ENCODE data around the gene SH3BGRL2. TPM values are rescaled to one million over a fixed set of nuclear protein-coding genes. Genes with fewer than 3 reads are reported as not detected.
A peak's percentile ranks its signal among the peaks of the same experiment; 100 is the strongest.

Gene SH3BGRL2
- total RNA-seq, 1 donor from 2014 or later: 0.07 TPM

DNA sequence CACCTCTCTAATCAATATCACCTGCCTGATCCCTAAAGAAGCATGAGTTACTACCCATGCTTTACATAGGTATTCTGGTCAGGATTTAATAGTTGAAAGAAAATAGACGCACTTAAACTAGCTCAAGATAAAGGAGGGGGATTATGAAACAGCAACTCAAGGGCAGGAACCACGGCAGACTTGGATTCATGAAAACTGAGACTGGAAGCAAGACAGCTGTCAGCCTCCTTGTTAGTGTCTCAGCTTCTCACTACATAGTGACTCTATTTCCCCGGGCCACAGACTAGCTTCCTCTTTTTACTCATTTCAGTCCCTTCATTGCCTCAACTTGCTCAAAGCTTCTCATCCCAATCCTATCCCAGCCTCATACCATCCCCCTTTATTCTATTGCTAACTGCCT, 4.3 kb upstream of the SH3BGRL2 start:
- peaks cover 36% of the 10 kb centered on the region for H3K27me3 Mint-ChIP-seq
- H3K4me3 Mint-ChIP-seq: no peak overlapping the region
- no peaks in the 10 kb centered on the region for H3K9me3 Mint-ChIP-seq
- H3K27ac Mint-ChIP-seq: no peak overlapping the region
- peaks cover 5% of the 10 kb centered on the region for H3K4me1 Mint-ChIP-seq
- intact Hi-C loops (cut with micrococcal nuclease): no loop called here
- DNase-seq: no peak
- H3K36me3 Mint-ChIP-seq (ENCODE audit: low read depth): no peaks in the 10 kb centered on the region

DNA sequence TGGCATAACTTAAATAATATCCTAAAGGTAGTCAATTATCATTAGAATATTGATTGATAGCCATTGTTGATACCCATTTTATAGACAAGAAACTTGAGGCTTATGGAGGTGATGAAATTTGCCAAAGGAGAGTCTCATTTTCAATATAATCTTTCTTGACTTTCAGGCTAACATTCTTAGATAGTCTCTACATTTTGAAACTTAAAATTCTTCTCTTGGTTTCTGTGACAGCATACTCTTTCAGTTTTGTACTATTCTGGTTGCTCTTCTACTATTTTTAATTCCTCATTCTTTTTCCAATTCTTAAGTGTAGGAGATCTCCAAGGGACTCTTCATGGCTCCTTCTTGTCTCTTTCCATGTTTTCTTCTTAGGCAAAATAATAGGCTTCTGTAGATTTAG, 3.7 kb upstream of the SH3BGRL2 start:
- intact Hi-C loops (cut with micrococcal nuclease): no loop called here
- no peak for DNase-seq
- Mint-ChIP-seq H3K9me3 (no peaks in the 10 kb centered on the region), H3K4me1 (peaks cover 6% of the 10 kb centered on the region), H3K27ac (no peak overlapping the region), H3K4me3 (no peak overlapping the region), H3K36me3 (ENCODE audit: low read depth) (no peaks in the 10 kb centered on the region), H3K27me3 (peaks cover 40% of the 10 kb centered on the region)

DNA sequence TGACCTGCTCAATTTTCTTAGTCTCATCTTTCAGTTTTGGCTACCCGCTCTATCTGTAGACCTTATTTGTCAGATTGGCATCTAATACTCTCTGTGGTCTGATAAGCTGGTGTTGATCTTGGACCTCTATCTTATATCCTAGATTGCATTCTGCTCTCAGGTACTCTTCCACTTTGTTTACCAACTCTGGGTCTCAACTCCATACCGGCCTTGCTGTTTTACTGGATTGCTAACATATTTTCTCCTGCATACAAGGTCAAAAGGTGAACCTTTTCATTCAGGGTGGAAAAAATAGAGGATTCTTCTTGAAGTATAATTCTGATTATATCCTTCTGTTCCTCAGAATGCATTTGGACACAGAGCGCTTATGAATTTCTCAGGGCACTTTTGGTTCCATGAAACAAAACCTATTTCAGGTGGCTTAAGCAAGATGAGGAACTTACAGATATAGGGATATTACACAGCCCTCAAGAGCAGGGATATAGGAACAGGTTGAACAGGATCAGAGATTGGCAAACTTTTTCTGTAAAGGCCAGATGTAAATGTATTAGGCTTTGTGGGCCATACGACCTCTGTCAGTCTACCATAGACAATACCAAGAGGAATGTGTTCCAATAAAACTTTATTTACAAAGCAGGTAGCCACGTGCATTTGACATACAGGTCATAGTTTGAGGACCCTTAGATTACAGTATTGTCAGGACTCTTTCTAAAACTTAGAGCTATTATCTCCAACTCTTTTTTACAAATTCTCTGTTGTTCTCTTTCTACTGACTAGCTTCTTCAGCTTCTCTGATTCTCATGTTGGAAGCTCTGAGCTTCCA, 2.5 kb upstream of the SH3BGRL2 start:
- Mint-ChIP-seq H3K27me3 (peaks cover 50% of the 10 kb centered on the region), H3K4me1 (peaks cover 6% of the 10 kb centered on the region), H3K27ac (no peak overlapping the region), H3K9me3 (no peaks in the 10 kb centered on the region), H3K4me3 (no peak overlapping the region), H3K36me3 (ENCODE audit: low read depth) (no peaks in the 10 kb centered on the region)
- DNase-seq: no peak
- intact Hi-C loops (cut with micrococcal nuclease): no loop called here

DNA sequence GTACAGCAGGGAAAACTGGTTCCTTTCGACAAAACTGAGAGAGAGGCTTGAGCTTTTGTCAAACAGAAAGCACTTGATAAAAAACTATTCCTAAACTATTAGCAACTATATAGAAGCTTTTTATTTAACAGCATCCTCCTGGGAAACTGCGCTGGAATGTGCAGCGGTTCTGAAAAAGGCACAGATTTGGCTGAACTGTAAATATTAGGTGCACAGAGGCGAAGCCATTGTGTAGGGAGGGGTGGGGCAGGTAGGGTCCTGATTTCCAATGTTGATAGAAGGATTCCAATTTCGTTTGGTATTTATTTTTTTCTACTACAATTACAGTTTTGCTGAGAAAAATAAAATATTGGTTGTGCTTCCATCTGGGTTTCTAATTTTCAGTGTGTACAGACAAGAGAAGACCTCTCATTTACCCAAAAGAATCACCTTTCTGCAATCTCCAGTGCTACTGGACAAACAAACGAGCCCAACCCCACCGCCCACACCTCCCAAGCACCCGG, 698 bp upstream of the SH3BGRL2 start:
- H3K4me3 Mint-ChIP-seq: peak overlapping the region; percentile 84
- peaks cover 6% of the 10 kb centered on the region for H3K4me1 Mint-ChIP-seq
- H3K9me3 Mint-ChIP-seq: no peaks in the 10 kb centered on the region
- intact Hi-C loops (cut with micrococcal nuclease): no loop called here
- no peak for DNase-seq
- peaks cover 61% of the 10 kb centered on the region for H3K27me3 Mint-ChIP-seq
- H3K36me3 Mint-ChIP-seq (ENCODE audit: low read depth): no peaks in the 10 kb centered on the region
- H3K27ac Mint-ChIP-seq: no peak overlapping the region

DNA sequence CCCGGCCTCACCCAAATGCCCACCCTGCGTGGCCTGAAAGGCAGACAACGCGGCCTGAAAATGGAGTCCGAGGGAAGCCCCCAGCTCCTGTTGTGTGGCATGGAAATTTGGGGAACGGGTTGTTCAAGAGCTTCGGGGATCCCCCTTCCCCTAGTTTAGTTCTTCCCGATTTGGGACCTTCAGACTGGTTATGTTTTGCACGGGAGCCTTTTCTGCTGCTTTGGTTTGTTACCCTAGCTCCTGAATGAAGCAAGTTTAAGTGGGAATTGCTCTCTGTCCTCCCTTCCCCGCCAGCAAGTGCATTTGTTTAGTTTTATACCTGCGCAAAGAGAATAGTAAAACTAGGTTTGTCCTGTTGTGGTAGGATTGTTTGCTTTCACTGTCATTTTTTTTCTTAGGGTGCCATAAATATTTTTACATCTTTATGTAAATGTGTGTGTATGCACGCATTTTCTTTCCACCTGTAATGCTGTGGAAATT, 604 bp downstream of the SH3BGRL2 start:
- no peaks in the 10 kb centered on the region for H3K36me3 Mint-ChIP-seq (ENCODE audit: low read depth)
- H3K4me3 Mint-ChIP-seq: peak overlapping the region; percentile 84
- peaks cover 64% of the 10 kb centered on the region for H3K27me3 Mint-ChIP-seq
- peaks cover 6% of the 10 kb centered on the region for H3K4me1 Mint-ChIP-seq
- DNase-seq: no peak
- no peaks in the 10 kb centered on the region for H3K9me3 Mint-ChIP-seq
- intact Hi-C loops (cut with micrococcal nuclease): no loop called here
- no peak overlapping the region for H3K27ac Mint-ChIP-seq

- H3K27me3 Mint-ChIP-seq: peaks cover 58% of the 10 kb centered on the region
- intact Hi-C loops (cut with micrococcal nuclease): no loop called here
Observed at GRCh38 chr6:79632580-79632979, 1.5 kb downstream of the SH3BGRL2 start.

DNA sequence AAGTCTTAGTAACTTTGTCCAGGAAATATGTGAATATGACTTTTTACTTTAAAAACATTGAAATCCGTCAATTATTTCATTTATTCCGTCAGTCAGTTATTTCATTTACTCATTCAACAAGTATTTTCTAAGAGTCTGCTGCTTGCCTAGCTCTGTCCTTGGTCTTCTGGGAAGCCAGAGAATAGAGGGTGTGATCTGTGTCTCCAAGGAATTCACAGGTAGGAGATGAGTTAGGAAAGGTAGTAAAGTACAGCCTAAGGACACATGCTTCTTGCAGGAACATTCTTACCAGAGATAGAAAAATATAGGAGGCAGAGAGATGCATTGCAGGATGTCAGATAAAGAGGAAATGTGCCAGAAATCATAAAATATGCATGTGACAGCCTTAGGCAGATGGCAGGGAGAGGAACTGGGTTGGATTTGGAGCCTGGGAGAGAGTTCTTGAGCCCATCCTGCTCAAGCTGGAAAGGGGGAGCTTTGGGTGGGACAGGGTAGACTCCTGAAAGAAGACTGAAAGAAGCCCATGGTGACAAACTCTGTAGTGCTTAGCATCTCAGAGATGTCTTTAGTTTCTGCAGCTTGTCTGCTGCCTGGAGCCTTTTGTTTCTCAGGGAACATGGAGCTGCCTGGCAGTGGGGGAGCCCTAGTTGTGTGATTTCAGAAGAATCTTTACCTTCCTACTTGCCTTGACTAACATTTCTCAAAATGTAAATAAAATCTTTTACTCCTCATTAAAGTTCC, 3.5 kb downstream of the SH3BGRL2 start:
- Mint-ChIP-seq H3K36me3 (ENCODE audit: low read depth) (no peaks in the 10 kb centered on the region), H3K27ac (no peak overlapping the region), H3K27me3 (peaks cover 45% of the 10 kb centered on the region), H3K4me1 (peaks cover 6% of the 10 kb centered on the region), H3K4me3 (no peak overlapping the region), H3K9me3 (no peaks in the 10 kb centered on the region)
- intact Hi-C loops (cut with micrococcal nuclease): no loop called here
- no peak for DNase-seq

More at GRCh38 chr6:79632580-79632979, 1.5 kb downstream of the SH3BGRL2 start:
- H3K4me3 Mint-ChIP-seq: no peak overlapping the region
- DNase-seq: no peak
- H3K36me3 Mint-ChIP-seq (ENCODE audit: low read depth): no peaks in the 10 kb centered on the region
- no peaks in the 10 kb centered on the region for H3K9me3 Mint-ChIP-seq
- H3K27ac Mint-ChIP-seq: no peak overlapping the region
- H3K4me1 Mint-ChIP-seq: peaks cover 6% of the 10 kb centered on the region

DNA sequence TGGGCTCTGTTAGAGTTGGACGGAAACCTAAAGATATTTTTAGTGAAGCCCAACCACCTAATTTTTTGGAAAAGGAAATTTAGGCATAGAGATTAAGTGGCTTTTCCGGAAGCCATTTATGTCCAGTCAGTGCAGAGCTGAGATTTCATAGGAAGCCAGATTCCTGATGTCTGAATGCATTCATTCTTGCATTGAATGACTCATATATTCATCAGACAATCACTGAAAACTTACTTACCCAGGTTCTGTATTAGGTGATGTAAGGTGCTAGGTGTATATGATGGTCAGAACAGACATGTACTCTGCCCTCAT, 4.1 kb downstream of the SH3BGRL2 start:
- peaks cover 45% of the 10 kb centered on the region for H3K27me3 Mint-ChIP-seq

DNA sequence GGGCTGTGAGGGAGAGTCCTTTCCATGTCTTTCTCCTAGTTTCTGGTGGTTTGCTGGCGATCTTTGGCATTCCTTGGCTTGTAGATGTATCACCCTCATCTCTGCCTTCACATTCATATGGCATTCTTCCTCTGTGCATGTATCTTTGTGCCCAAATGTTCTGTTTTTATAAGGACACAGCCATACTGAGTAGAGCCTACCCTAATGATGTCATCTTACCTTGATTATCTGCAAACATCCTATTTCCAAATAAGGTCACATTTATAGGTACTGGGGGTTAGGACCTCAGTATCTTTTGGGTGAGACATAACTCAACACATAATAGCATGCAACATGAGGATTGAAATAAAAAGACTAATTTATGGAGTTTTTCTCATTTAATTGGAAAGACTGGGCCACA, 5.5 kb downstream of the SH3BGRL2 start:
- Mint-ChIP-seq H3K27ac (no peak overlapping the region), H3K4me3 (no peak overlapping the region), H3K4me1 (peaks cover 2% of the 10 kb centered on the region), H3K9me3 (no peaks in the 10 kb centered on the region), H3K36me3 (ENCODE audit: low read depth) (no peaks in the 10 kb centered on the region), H3K27me3 (peaks cover 34% of the 10 kb centered on the region)
- intact Hi-C loops (cut with micrococcal nuclease): no loop called here
- DNase-seq: no peak

More for the DNA sequence above, 4.1 kb downstream of the SH3BGRL2 start:
- intact Hi-C loops (cut with micrococcal nuclease): no loop called here
- Mint-ChIP-seq H3K27ac (no peak overlapping the region), H3K4me3 (no peak overlapping the region), H3K4me1 (peaks cover 6% of the 10 kb centered on the region), H3K36me3 (ENCODE audit: low read depth) (no peaks in the 10 kb centered on the region), H3K9me3 (no peaks in the 10 kb centered on the region)
- no peak for DNase-seq

GRCh38 chr6:79640146-79641111, 9.3 kb downstream of the SH3BGRL2 start:
- Mint-ChIP-seq H3K27me3 (peaks cover 7% of the 10 kb centered on the region), H3K4me1 (no peaks in the 10 kb centered on the region), H3K4me3 (no peak overlapping the region), H3K27ac (no peak overlapping the region), H3K36me3 (ENCODE audit: low read depth) (no peaks in the 10 kb centered on the region), H3K9me3 (no peaks in the 10 kb centered on the region)
- intact Hi-C loops (cut with micrococcal nuclease): no loop called here
- DNase-seq: no peak

DNA sequence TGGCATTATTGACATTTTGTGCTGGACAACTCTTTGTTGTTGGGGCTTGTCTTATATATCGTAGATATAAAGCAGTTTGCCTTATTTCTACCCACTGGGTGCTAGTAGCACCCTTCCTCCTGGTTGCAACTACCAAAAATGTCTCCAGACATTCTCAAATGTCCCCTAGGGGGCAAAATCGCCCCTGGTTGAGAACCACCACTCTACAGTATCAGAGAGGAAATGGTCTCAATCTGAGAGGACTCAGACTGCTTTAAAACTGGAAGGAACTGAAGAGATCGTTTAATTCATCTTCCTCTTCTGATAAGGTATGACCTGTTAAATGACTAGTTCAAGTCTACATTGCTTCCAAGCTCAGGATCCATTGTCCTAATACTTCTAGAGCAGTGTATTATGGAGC, 14.9 kb downstream of the SH3BGRL2 start:
- H3K4me1 Mint-ChIP-seq: no peaks in the 10 kb centered on the region
- peak; percentile 59 for DNase-seq
- no peak overlapping the region for H3K27ac Mint-ChIP-seq
- H3K36me3 Mint-ChIP-seq (ENCODE audit: low read depth): no peaks in the 10 kb centered on the region
- peaks cover 4% of the 10 kb centered on the region for H3K27me3 Mint-ChIP-seq
- H3K4me3 Mint-ChIP-seq: no peak overlapping the region
- no peaks in the 10 kb centered on the region for H3K9me3 Mint-ChIP-seq
- intact Hi-C loops (cut with micrococcal nuclease): no loop called here

DNA sequence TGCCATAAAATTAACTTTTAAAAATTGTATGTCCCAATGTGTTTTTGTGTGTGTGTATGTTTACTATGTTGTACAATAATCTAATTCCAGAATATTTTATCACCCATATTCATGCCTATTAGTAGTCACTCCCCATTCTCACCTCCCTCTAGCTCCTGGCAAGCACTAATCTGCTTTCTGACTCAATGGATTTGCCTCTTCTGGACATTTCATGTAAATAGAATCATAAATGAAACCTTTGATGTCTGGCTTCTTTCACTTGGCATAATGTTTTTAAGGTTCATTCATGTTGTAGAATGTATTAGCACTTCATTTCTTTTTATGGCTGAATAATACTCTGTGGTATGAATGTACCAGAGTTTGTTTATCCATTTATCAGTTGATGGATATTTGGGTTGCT, 15.4 kb downstream of the SH3BGRL2 start:
- intact Hi-C loops (cut with micrococcal nuclease): no loop called here
- DNase-seq: no peak
- no peak overlapping the region for H3K27ac Mint-ChIP-seq
- no peaks in the 10 kb centered on the region for H3K4me1 Mint-ChIP-seq
- H3K36me3 Mint-ChIP-seq (ENCODE audit: low read depth): no peaks in the 10 kb centered on the region
- H3K4me3 Mint-ChIP-seq: no peak overlapping the region
- no peaks in the 10 kb centered on the region for H3K9me3 Mint-ChIP-seq
- peaks cover 4% of the 10 kb centered on the region for H3K27me3 Mint-ChIP-seq

DNA sequence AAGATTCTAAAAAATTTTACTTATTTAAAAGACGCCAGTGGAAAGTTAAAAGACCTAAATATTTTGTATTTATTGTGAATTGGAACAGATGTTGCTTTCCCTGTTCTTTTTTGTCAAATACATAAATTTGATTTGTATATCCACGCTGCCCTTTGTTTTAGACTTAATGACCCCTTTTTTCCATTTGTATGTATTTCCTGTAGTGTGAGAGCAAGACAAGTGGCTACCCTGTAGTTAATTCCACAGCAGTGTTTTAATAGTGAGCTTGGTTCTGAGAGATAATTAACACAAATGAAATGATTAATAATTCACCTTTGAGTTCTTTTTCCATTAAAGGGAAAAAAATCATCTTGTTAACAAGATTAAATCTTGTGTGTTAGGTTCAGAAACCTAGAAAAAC, 16.6 kb downstream of the SH3BGRL2 start:
- H3K27ac Mint-ChIP-seq: no peak overlapping the region
- no peaks in the 10 kb centered on the region for H3K4me1 Mint-ChIP-seq
- intact Hi-C loops (cut with micrococcal nuclease): no loop called here
- H3K36me3 Mint-ChIP-seq (ENCODE audit: low read depth): no peaks in the 10 kb centered on the region
- H3K9me3 Mint-ChIP-seq: no peaks in the 10 kb centered on the region
- H3K27me3 Mint-ChIP-seq: peaks cover 4% of the 10 kb centered on the region
- no peak overlapping the region for H3K4me3 Mint-ChIP-seq
- DNase-seq: no peak

Measured in activated CD4-positive, alpha-beta T cell treated with anti-CD3 and anti-CD28 coated beads, Interleukin-2, amount 10 ng/mL, durations not matched to agents 24 days and 14 days (primary cell).